SK-N-SH (cell line): Measurements from ENCODE around the gene PXT1.

ENCODE experiments used
- MXI1 ChIP-seq: IDR thresholded peaks from 2 replicates; pipeline ENCODE4 v1.6.1; 2012; ENCODE audit warnings: mild to moderate bottlenecking, low read depth, low read length, improper control_type of control experiment
- TF ChIP-seq, protein P1 (sequence below): fragments of 200-600 bp; sonication (generic); IDR thresholded peaks from 2 replicates; pipeline ENCODE4 v1.6.1; 2017; ENCODE audit warnings: antibody characterized with exemption, mild to moderate bottlenecking, moderate library complexity
- TF ChIP-seq, protein P2 (sequence below): IDR thresholded peaks from 2 replicates; pipeline ENCODE4 v1.4.0; 2012; ENCODE audit warnings: low read depth, borderline replicate concordance

DNA sequence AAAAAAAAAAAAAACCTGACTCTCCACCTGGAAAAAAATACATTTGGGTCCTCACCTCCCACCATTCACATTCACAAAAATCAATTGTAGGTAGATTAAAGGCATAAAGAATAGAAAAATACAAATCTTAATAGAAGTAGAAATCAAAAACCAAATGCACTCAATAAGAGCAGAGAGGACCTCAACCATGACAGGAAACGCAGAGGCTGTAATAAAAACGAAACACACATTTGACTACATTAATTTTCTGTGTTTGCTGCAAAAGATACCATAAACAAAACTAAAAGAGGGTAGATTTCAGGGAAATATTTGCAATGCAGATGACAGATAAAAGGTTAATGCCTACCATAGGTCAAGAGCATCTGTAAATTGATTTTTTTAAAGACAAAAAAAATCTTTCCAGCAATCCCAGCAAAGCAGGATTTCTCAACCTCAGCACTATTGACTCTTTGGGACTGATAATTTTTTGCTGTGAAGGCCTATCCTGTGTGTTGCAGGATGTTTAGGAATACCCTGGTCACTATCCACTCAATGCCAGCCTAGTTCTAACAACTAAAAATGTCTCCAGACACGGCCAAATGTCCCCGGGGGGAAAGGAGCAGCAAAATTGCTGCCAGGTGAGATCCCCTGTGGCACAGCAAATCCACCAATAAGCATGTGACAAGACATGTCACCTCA is 64.3 kb downstream of the PXT1 start:
- TF ChIP-seq, protein P1, sequence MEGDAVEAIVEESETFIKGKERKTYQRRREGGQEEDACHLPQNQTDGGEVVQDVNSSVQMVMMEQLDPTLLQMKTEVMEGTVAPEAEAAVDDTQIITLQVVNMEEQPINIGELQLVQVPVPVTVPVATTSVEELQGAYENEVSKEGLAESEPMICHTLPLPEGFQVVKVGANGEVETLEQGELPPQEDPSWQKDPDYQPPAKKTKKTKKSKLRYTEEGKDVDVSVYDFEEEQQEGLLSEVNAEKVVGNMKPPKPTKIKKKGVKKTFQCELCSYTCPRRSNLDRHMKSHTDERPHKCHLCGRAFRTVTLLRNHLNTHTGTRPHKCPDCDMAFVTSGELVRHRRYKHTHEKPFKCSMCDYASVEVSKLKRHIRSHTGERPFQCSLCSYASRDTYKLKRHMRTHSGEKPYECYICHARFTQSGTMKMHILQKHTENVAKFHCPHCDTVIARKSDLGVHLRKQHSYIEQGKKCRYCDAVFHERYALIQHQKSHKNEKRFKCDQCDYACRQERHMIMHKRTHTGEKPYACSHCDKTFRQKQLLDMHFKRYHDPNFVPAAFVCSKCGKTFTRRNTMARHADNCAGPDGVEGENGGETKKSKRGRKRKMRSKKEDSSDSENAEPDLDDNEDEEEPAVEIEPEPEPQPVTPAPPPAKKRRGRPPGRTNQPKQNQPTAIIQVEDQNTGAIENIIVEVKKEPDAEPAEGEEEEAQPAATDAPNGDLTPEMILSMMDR = no peak
- no peak for TF ChIP-seq MXI1
- TF ChIP-seq, protein P2, sequence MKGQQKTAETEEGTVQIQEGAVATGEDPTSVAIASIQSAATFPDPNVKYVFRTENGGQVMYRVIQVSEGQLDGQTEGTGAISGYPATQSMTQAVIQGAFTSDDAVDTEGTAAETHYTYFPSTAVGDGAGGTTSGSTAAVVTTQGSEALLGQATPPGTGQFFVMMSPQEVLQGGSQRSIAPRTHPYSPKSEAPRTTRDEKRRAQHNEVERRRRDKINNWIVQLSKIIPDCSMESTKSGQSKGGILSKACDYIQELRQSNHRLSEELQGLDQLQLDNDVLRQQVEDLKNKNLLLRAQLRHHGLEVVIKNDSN = no peak
